ENCODE data around the gene HOXC12. TPM values are rescaled to one million over a fixed set of nuclear protein-coding genes. Genes with fewer than 3 reads are reported as not detected.

HOXC12 gene
- total RNA-seq, 1 donor from 2014 or later = not detected

DNA sequence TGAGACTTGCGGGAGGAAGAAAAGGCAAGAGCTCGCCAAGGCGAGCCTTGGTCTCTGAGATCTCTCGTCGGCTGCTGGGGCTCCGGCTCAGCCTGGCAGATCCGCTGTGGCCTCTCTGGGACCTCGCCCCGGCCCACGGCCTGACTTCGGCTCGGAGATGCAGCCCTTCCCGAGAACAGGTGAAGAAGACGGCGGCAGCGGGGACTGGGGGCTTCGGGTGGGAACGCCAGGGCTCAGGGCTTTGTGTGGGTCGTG, 39.2 kb downstream of the HOXC12 start:
- H3K36me3 ChIP-seq = no peaks in the 10 kb centered on the region
- H3K9me3 ChIP-seq = no peaks in the 10 kb centered on the region
- intact Hi-C loops (cut with DNase I) = no loop called here
- TF ChIP-seq, protein P1, sequence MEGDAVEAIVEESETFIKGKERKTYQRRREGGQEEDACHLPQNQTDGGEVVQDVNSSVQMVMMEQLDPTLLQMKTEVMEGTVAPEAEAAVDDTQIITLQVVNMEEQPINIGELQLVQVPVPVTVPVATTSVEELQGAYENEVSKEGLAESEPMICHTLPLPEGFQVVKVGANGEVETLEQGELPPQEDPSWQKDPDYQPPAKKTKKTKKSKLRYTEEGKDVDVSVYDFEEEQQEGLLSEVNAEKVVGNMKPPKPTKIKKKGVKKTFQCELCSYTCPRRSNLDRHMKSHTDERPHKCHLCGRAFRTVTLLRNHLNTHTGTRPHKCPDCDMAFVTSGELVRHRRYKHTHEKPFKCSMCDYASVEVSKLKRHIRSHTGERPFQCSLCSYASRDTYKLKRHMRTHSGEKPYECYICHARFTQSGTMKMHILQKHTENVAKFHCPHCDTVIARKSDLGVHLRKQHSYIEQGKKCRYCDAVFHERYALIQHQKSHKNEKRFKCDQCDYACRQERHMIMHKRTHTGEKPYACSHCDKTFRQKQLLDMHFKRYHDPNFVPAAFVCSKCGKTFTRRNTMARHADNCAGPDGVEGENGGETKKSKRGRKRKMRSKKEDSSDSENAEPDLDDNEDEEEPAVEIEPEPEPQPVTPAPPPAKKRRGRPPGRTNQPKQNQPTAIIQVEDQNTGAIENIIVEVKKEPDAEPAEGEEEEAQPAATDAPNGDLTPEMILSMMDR (IDR thresholded peaks at IDR 0.05) = no peak
- H3K27me3 ChIP-seq (ENCODE audit: low read depth) = peaks cover 100% of the 10 kb centered on the region
- DNase-seq (no peak), ATAC-seq (no peak)
- H3K4me3 ChIP-seq = no peak overlapping the region
- H3K4me1 ChIP-seq = peaks cover 38% of the 10 kb centered on the region
- no peak overlapping the region for H3K27ac ChIP-seq

DNA sequence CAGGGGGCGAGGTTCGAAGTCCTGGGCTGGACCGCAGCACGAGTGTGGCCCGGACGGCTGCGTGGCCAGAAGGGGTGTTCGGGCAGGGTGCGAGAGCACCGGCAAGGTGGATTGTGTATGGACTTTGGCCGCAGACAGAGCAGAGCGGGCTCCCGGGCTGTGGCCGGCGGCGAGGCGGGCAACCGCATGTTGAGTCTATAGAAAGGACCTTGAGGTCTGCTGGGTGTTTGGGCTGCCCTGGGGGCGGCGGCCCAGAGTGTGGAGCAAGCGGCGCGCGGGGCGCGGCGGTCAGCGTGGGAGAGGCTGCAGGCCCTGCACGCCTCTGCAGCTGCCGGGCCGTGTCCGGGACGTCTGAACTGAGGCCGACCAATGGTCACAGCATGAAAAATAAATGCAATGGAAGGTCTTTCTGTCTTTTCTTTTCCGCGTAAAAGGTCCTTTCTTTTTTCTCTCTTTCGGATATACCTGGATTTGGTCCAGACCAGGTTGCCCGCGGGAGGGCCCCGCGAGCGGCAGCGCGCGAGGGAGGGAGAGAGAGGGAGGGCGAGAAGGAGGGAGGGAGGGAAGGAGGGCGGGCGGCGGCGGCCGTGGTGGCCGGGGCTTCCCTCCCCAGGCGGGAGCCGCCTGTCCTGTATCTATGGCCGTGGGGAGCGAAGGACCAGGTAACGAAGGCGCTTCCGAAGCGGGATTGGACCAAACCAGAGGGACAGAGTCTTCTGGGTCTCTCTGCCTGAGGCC, 39.7 kb downstream of the HOXC12 start:
- DNase-seq (no peak), ATAC-seq (peak in 1 of 2 donors; percentile 24)
- intact Hi-C loops (cut with DNase I) = no loop called here
- Histone ChIP-seq H3K27me3 (ENCODE audit: low read depth) (peaks cover 100% of the 10 kb centered on the region), H3K4me3 (peak overlapping the region; percentile 3), H3K4me1 (peaks cover 33% of the 10 kb centered on the region), H3K36me3 (no peaks in the 10 kb centered on the region), H3K9me3 (no peaks in the 10 kb centered on the region), H3K27ac (no peak overlapping the region)
- TF ChIP-seq, protein P1 (IDR thresholded peaks at IDR 0.05) = no peak

DNA sequence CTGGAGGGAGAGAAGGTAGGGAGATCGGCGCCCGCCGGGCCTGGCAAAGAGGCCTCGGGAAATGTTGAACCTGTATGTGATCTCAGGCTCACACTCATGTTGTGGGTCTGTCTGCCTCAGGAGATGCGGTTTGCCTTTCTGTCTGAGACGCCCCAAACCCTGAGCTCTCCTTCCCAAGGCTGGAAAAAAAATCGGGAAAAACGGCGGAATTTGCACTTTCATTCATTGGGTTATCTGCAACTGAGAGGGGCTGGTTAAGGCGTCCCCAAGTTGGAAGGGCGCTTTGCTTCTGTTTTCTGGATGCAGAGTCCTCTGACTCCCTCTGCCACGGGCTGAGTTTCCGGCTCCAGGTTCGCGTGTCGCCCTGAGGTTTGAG, 40.3 kb downstream of the HOXC12 start:
- Histone ChIP-seq H3K9me3 (no peaks in the 10 kb centered on the region), H3K36me3 (no peaks in the 10 kb centered on the region), H3K27ac (no peak overlapping the region), H3K4me3 (peak overlapping the region; percentile 52), H3K27me3 (ENCODE audit: low read depth) (peaks cover 100% of the 10 kb centered on the region), H3K4me1 (peaks cover 37% of the 10 kb centered on the region)
- no peak for DNase-seq
- intact Hi-C loops (cut with DNase I) = no loop called here
- ATAC-seq = no peak
- TF ChIP-seq, protein P1 (IDR thresholded peaks at IDR 0.05) = no peak

DNA sequence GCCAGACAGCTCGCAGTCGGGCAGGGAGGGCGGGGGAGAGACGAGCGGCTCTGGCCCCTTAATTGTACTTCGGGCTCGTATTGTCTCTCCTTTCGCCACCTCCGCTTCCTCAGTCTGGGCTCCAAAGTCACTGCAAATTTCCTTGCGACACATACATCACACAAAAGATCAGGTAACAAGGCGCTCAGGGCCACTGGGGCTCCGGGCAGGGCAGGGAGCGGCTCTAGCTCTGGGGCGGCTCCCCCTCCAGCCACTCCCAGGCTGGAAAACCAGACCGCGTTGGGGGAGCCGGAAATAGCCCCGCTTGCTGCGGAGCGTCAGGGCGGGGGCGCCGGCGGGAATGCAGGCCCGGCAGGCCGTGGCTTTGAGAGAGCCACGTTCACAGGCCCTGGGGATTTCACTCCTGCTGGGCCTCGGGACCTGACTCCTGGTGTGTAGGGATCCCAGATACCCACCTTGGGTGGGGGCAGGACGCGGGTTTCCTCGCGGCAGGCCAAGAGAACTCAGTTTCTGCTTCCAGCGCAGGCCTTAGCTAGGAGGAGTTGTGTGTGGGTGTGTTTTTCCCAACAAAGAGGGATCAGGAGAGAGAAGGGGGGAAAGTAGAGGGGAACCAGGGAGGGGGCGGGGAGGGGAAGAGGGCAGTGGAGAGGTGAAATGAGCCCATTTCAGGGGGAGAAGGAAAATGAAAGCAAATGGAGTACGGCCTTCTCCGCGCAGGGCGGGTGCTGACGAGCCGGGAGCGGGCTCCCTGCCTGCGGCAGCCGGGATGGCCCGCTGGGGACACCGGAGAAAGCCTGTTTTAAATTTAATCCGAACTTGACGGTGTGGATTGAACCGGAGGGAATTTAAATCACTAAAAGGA, 40.9 kb downstream of the HOXC12 start:
- Histone ChIP-seq H3K36me3 (no peaks in the 10 kb centered on the region), H3K4me3 (peak overlapping the region; percentile 52), H3K9me3 (no peaks in the 10 kb centered on the region), H3K27me3 (ENCODE audit: low read depth) (peaks cover 100% of the 10 kb centered on the region), H3K4me1 (peaks cover 42% of the 10 kb centered on the region), H3K27ac (no peak overlapping the region)
- DNase-seq (no peak), ATAC-seq (peak; percentile 56 to 71)
- TF ChIP-seq, protein P1 (IDR thresholded peaks at IDR 0.05) = no peak
- intact Hi-C loops (cut with DNase I) = no loop called here

DNA sequence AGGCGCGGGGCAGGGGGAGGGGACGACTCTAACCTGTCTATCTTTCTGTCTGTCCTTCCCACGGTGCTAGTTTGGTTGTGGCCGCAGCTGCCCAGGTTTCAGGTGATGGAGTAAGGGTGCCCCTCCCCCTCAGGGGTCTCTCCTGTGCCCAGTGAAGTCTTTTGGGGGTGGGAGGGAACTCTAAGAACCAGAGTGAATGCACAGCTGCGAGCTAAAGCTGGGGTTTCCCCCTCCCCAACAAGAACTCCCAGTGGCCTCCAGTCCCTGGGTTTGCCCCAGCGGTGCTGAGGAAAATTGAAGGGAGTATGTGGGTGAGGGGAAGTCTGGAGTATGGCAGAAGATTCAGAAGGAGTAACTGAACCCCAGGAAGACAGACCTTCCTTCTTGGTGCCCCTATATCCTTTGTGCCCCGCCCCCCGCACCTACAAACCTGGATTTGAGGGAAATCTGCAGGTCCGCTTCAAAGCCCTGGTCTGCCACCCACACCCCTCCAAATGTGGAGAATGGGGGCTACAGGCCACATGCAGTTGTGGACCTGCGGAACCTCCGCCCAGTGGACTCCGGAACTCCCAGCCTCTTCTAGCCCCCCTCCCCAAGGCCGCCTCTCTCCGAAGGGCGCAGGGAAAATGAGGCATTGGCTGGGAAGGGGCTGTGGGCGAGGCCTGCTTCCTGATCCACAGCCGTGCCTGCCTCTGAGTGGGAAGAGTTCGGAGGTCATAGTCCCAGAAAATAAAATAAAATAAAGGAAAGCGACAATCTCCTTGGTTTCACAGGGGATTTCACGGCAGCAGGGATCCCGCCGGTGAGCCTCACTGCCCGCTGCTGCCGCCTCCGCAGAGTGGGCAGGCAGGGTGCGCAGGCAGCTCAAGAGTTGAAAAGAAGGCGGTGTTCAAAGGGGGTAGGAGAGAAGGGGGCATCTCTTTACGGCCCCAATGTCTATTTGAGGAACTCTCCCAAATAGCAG, 41.8 kb downstream of the HOXC12 start:
- H3K4me1 ChIP-seq = peaks cover 42% of the 10 kb centered on the region
- H3K36me3 ChIP-seq = no peaks in the 10 kb centered on the region
- DNase-seq (no peak), ATAC-seq (peak in 1 of 2 donors; percentile 3)
- TF ChIP-seq, protein P1 (IDR thresholded peaks at IDR 0.05) = no peak
- H3K4me3 ChIP-seq = peak overlapping the region; percentile 52
- H3K27me3 ChIP-seq (ENCODE audit: low read depth) = peaks cover 100% of the 10 kb centered on the region
- H3K9me3 ChIP-seq = no peaks in the 10 kb centered on the region
- intact Hi-C loops (cut with DNase I) = no loop called here
- H3K27ac ChIP-seq = no peak overlapping the region
